Measurements from ENCODE around the gene BTBD16.
A peak's percentile ranks its signal among the peaks of the same experiment; 100 is the strongest.

The BTBD16 gene

DNA sequence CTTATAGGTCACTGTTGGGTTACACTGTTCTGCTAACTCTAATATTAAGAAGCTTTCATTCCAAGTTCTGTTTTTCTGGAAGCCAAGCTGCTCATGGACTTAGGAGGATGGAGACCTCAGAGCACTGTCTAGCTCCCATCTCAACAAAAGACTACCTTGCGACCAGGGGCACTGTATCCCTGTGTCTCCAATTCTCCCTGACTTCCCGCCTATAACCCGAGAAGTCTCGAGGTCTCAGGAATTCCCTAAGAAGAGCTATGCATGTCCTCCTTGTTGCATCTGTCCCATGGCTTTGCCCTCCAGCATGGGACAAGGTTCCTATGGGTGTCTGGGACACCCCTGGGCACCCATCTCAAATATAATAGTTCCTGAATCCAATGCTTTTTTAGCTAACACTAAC lies 31.2 kb downstream of the BTBD16 start:
- in situ Hi-C loops (cut with HindIII; ENCODE audit: low pct_ligation_motif_present, low pct_unique_long_range_greater_than_20kb, low sequenced_read_pairs): no loop called here
- no peak for DNase-seq

GRCh38 chr10:122303271-122304053 lies 32.4 kb downstream of the BTBD16 start:
- in situ Hi-C loops (cut with HindIII; ENCODE audit: low pct_ligation_motif_present, low pct_unique_long_range_greater_than_20kb, low sequenced_read_pairs): no loop called here
- no peak for DNase-seq

DNA sequence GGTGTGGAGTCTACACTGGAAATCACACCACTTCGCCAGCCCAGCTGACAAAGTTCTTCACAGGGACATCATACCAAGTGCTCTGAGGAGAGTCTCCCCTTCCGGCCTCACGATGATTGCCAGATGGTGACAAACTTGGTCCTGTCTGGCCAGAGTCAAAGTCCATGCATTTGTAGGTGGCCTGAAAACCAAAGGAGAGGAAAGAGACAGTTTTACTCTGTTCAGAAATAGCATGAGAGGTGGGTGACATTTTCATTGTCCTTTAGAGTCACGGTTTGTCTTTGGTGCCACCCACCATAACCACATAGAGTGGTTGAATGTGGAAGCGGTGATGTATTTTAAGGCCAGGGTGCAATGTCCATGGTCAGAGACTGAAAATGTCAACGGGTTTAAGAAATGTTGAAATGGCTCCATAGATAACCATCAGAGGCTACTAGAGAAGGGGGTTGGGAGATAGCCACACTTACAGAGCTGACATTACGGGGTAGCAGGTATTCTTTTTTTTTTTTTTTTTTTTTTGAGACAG lies 33.0 kb downstream of the BTBD16 start:
- DNase-seq: no peak
- in situ Hi-C loops (cut with HindIII; ENCODE audit: low pct_ligation_motif_present, low pct_unique_long_range_greater_than_20kb, low sequenced_read_pairs): no loop called here

GRCh38 chr10:122306282-122306681 lies 35.2 kb downstream of the BTBD16 start:
- DNase-seq: no peak
- in situ Hi-C loops (cut with HindIII; ENCODE audit: low pct_ligation_motif_present, low pct_unique_long_range_greater_than_20kb, low sequenced_read_pairs): no loop called here

GRCh38 chr10:122306744-122307143 lies 35.6 kb downstream of the BTBD16 start:
- in situ Hi-C loops (cut with HindIII; ENCODE audit: low pct_ligation_motif_present, low pct_unique_long_range_greater_than_20kb, low sequenced_read_pairs): no loop called here
- DNase-seq: no peak

- in situ Hi-C loops (cut with HindIII; ENCODE audit: low pct_ligation_motif_present, low pct_unique_long_range_greater_than_20kb, low sequenced_read_pairs): no loop called here
- DNase-seq: peak; percentile 96
Observed at GRCh38 chr10:122307669-122308416, 36.7 kb downstream of the BTBD16 start.

GRCh38 chr10:122308417-122309141 lies 37.5 kb downstream of the BTBD16 start:
- no peak for DNase-seq
- in situ Hi-C loops (cut with HindIII; ENCODE audit: low pct_ligation_motif_present, low pct_unique_long_range_greater_than_20kb, low sequenced_read_pairs): no loop called here

- peak; percentile 27 for DNase-seq
- in situ Hi-C loops (cut with HindIII; ENCODE audit: low pct_ligation_motif_present, low pct_unique_long_range_greater_than_20kb, low sequenced_read_pairs): no loop called here
Observed at GRCh38 chr10:122310311-122311050, 39.4 kb downstream of the BTBD16 start.

- in situ Hi-C loops (cut with HindIII; ENCODE audit: low pct_ligation_motif_present, low pct_unique_long_range_greater_than_20kb, low sequenced_read_pairs): no loop called here
- no peak for DNase-seq
Observed at GRCh38 chr10:122311051-122311410, 39.9 kb downstream of the BTBD16 start.

- DNase-seq: no peak
- in situ Hi-C loops (cut with HindIII; ENCODE audit: low pct_ligation_motif_present, low pct_unique_long_range_greater_than_20kb, low sequenced_read_pairs): no loop called here
Observed at GRCh38 chr10:122311716-122312115, 40.6 kb downstream of the BTBD16 start.

- no peak for DNase-seq
- in situ Hi-C loops (cut with HindIII; ENCODE audit: low pct_ligation_motif_present, low pct_unique_long_range_greater_than_20kb, low sequenced_read_pairs): no loop called here
Observed at GRCh38 chr10:122316224-122316884, 45.3 kb downstream of the BTBD16 start.

DNA sequence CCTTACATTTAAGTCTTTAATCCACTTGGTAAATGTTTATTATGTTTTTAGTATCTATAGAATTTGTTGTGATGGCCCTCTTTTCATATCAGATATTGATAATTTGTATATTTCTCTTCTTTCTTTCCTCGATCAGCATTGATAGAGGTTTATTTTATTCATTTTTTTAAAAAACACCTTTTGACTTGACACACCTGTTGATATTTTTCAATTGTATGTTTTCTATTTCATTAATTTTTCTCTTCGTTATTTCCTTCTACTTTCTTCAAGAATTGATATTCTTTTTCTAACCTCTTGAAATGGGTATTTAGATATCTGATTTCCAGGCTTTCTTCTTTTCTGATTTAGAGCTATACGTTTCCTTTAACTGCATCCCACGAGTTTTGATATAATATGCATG lies 50.9 kb downstream of the BTBD16 start:
- DNase-seq: no peak
- in situ Hi-C loops (cut with HindIII; ENCODE audit: low pct_ligation_motif_present, low pct_unique_long_range_greater_than_20kb, low sequenced_read_pairs): no loop called here

DNA sequence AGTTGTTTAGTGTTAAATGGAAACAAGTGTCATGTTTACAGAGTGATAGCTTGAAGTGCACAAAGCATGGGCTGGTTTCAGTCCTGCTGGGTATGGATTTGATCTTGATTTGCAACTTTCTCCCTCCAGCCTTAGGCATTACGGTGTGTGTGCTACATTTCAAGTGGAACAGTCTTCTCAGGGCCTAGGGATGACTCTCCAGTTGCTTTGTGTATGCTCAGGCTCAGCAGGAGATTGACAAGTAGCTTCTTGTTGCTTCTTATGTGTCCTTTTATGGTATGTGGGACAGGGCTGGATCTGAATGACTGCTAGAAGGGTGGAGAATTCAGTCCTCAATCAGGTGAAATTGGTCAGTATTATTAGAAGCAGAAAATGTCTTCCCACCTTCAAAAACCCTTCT lies 52.1 kb downstream of the BTBD16 start:
- in situ Hi-C loops (cut with HindIII; ENCODE audit: low pct_ligation_motif_present, low pct_unique_long_range_greater_than_20kb, low sequenced_read_pairs): no loop called here
- DNase-seq: no peak

DNA sequence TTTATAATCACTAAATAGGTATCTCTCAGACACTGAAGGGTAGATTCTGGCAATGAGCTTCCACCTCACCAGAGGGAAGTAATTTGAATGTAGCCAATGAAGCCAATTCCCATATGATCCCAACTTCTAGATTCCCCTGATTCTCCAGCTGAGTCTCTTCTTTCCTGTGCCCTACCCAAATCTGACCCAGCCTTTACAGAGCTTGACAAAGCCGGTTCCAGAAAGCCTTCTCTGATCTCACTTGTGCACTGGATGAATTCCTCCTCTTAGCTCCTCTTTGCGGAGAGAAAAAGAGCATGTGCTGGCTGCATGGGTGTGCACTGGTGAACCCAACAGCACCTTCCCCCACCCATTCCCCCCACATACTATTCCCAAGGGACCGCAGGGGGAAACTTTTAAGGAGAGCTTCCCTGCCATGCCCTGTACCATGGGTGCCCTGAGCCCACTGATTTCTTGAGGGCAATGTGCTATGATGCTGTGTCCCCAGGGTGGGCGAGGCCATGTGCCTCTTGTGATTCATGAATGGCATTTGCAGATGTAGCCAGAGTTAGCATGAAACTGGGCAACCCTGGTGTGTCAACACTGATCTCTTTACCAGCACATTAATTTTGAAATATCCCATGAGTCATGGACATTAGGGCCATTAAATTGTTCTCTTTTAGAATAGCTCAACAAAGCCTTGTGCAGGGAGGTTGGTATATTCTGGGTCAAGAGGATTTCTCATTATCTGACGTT lies 53.0 kb downstream of the BTBD16 start:
- in situ Hi-C loops (cut with HindIII; ENCODE audit: low pct_ligation_motif_present, low pct_unique_long_range_greater_than_20kb, low sequenced_read_pairs): no loop called here
- no peak for DNase-seq

- DNase-seq: no peak
Observed at GRCh38 chr10:122325235-122325634, 54.1 kb downstream of the BTBD16 start.

GRCh38 chr10:122326385-122326784 lies 55.3 kb downstream of the BTBD16 start:
- no peak for DNase-seq
- in situ Hi-C loops (cut with HindIII; ENCODE audit: low pct_ligation_motif_present, low pct_unique_long_range_greater_than_20kb, low sequenced_read_pairs): no loop called here

More at GRCh38 chr10:122325235-122325634, 54.1 kb downstream of the BTBD16 start:
- in situ Hi-C loops (cut with HindIII; ENCODE audit: low pct_ligation_motif_present, low pct_unique_long_range_greater_than_20kb, low sequenced_read_pairs): no loop called here

GRCh38 chr10:122326806-122327205 lies 55.7 kb downstream of the BTBD16 start:
- in situ Hi-C loops (cut with HindIII; ENCODE audit: low pct_ligation_motif_present, low pct_unique_long_range_greater_than_20kb, low sequenced_read_pairs): no loop called here

More at GRCh38 chr10:122326806-122327205, 55.7 kb downstream of the BTBD16 start:
- DNase-seq: no peak
